CD4-positive, alpha-beta T cell (primary cell): ENCODE data around the gene TARBP2. TPM values are rescaled to one million over a fixed set of nuclear protein-coding genes. Genes with fewer than 3 reads are reported as not detected.

Source experiments
- ATAC-seq: fragments of 200-7000 bp; cut with Tn5 transposase; one replicate; pipeline ENCODE4 v1.10.0; 2022; ENCODE audit warnings: mild to moderate bottlenecking; ENCODE audit not compliant: poor library complexity
- CTCF ChIA-PET: fragments of 350-600 bp; sonication (Branson Sonifier 250); formaldehyde crosslinking; loops from one replicate; lab custom pipeline; 2021; ENCODE audit warnings: antibody characterized with exemption, inconsistent platforms; lab: Charles Lee
- POLR2A ChIA-PET: fragments of 350-600 bp; sonication (Branson Sonifier 250); formaldehyde crosslinking; loops from one replicate; lab custom pipeline; 2021; ENCODE audit warnings: antibody characterized with exemption, inconsistent platforms; lab: Charles Lee
- DNase-seq, 14 experiments: peaks; one replicate each; pipeline ENCODE4 v3.0.0-alpha.2; 2013 to 2020; ENCODE audit warnings: mixed read lengths in 2 of 14
- H3K27ac ChIP-seq, 2 donors: one replicate each; pipeline versions ENCODE4 v1.5.1 to v1.7.0; 2013; ENCODE audit warnings: low read length in 2 of 2, low read depth in 1 of 2, mild to moderate bottlenecking in 1 of 2
- H3K27me3 ChIP-seq, 2 experiments: 1 replicate in 1 of 2; 2 replicates in 1 of 2; pipeline versions ENCODE4 v1.6.1 to v1.7.0; 2013; ENCODE audit warnings: low read length in 2 of 2, control low read depth in 1 of 2, mild to moderate bottlenecking in 1 of 2, moderate library complexity in 1 of 2; ENCODE audit not compliant: insufficient read depth in 2 of 2, control insufficient read depth in 1 of 2
- H3K36me3 ChIP-seq: one replicate; pipeline ENCODE4 v1.6.1; 2013; ENCODE audit warnings: low read length, control low read depth; ENCODE audit not compliant: insufficient read depth
- H3K4me1 ChIP-seq: one replicate; pipeline ENCODE4 v1.6.1; 2013; ENCODE audit warnings: low read length, control low read depth; ENCODE audit not compliant: insufficient read depth
- H3K4me3 ChIP-seq: one replicate; pipeline ENCODE4 v1.5.1; 2013; ENCODE audit warnings: mild to moderate bottlenecking, low read length, moderate library complexity
- H3K9me3 ChIP-seq, 2 experiments: 1 replicate in 1 of 2; 2 replicates in 1 of 2; pipeline versions ENCODE4 v1.6.1 to v1.7.0; 2013; ENCODE audit warnings: low read length in 2 of 2, mild to moderate bottlenecking in 2 of 2, control low read depth in 1 of 2, moderate library complexity in 1 of 2; ENCODE audit not compliant: control insufficient read depth in 1 of 2, insufficient read depth in 1 of 2
- H3K27ac Mint-ChIP-seq: one replicate; pipeline ENCODE4 v1.8.0; 2020; ENCODE audit warnings: mixed read lengths
- H3K27me3 Mint-ChIP-seq: one replicate; pipeline ENCODE4 v1.8.0; 2021; ENCODE audit warnings: mixed read lengths
- H3K36me3 Mint-ChIP-seq: one replicate; pipeline ENCODE4 v1.8.0; 2021; ENCODE audit warnings: low read depth, mixed read lengths
- H3K4me1 Mint-ChIP-seq: one replicate; pipeline ENCODE4 v1.8.0; 2021; ENCODE audit warnings: low read depth, mixed read lengths
- H3K4me3 Mint-ChIP-seq: one replicate; pipeline ENCODE4 v1.8.0; 2020; ENCODE audit warnings: mild to moderate bottlenecking, mixed read lengths
- H3K9me3 Mint-ChIP-seq: one replicate; pipeline ENCODE4 v1.8.0; 2020; ENCODE audit warnings: mixed read lengths
- CTCF ChIP-seq: fragments of 200-600 bp; IDR thresholded peaks from one replicate; pipeline ENCODE4 v1.8.0; 2022; ENCODE audit warnings: antibody characterized with exemption, mild to moderate bottlenecking
- intact Hi-C, 2 experiments: fragments of 100-400 bp; cut with DNase I in 1 of 2; cut with micrococcal nuclease in 1 of 2; formaldehyde crosslinking; loops; one replicate each; pipeline versions ENCODE4 v1.15.1 to v1.9.0; 2023 to 2025; cut with DNase I, micrococcal nuclease
- total RNA-seq, 174 experiments: library from RNA in 2 of 174; stranded (reverse) in 2 of 174; gene quantifications; one replicate each; pipeline ENCODE4 v1.2.3 and lab custom pipeline; 2021 to 2026

TARBP2 gene
- total RNA-seq, 2 experiments from 2014 or later = 21.7 to 22.4 TPM

- Histone ChIP-seq H3K36me3 (peaks cover 99% of the 10 kb centered on the region), H3K9me3 (no peaks in the 10 kb centered on the region), H3K27ac (no peak overlapping the region), H3K27me3 (no peaks in the 10 kb centered on the region), H3K4me1 (peaks cover 8% of the 10 kb centered on the region), H3K4me3 (no peak overlapping the region)
- Mint-ChIP-seq H3K27ac (no peak overlapping the region), H3K9me3 (no peaks in the 10 kb centered on the region), H3K4me3 (no peak overlapping the region), H3K4me1 (peaks cover 52% of the 10 kb centered on the region), H3K27me3 (no peaks in the 10 kb centered on the region), H3K36me3 (peaks cover 100% of the 10 kb centered on the region)
- POLR2A ChIA-PET = no interaction called here
- intact Hi-C loops = no loop called here
- ATAC-seq = no peak
- CTCF ChIA-PET = interaction anchor here (2.7 kb wide), 1 partner anchor 41 kb away, joined by 5 read pairs; no protein-coding TSS in a partner anchor
- no peak for TF ChIP-seq CTCF
- no peak for DNase-seq
Measured at GRCh38 chr12:53467082-53467481, 34.0 kb upstream of the TARBP2 start.

GRCh38 chr12:53467880-53468279, 33.2 kb upstream of the TARBP2 start:
- Mint-ChIP-seq H3K27me3 (no peaks in the 10 kb centered on the region), H3K36me3 (peaks cover 100% of the 10 kb centered on the region), H3K27ac (no peak overlapping the region), H3K4me3 (no peak overlapping the region), H3K4me1 (peaks cover 54% of the 10 kb centered on the region), H3K9me3 (no peaks in the 10 kb centered on the region)
- Histone ChIP-seq H3K4me1 (peaks cover 8% of the 10 kb centered on the region), H3K27ac (no peak overlapping the region), H3K36me3 (peaks cover 99% of the 10 kb centered on the region), H3K27me3 (no peaks in the 10 kb centered on the region), H3K9me3 (no peaks in the 10 kb centered on the region), H3K4me3 (no peak overlapping the region)
- ATAC-seq = no peak
- CTCF ChIA-PET = interaction anchor here (1.0 to 2.7 kb wide), 2 partner anchors 9 to 41 kb away, joined by 5 read pairs; no protein-coding TSS in a partner anchor
- intact Hi-C loops = no loop called here
- TF ChIP-seq CTCF = no peak
- no peak for DNase-seq
- POLR2A ChIA-PET = interaction anchor here (1.5 kb wide), 1 partner anchor 13 kb away, joined by 4 read pairs; no protein-coding TSS in a partner anchor

- Mint-ChIP-seq H3K4me1 (peaks cover 51% of the 10 kb centered on the region), H3K36me3 (peaks cover 100% of the 10 kb centered on the region), H3K4me3 (no peak overlapping the region), H3K27me3 (no peaks in the 10 kb centered on the region), H3K9me3 (no peaks in the 10 kb centered on the region), H3K27ac (no peak overlapping the region)
- ATAC-seq (no peak), DNase-seq (no peak)
- POLR2A ChIA-PET = interaction anchor here (1.5 kb wide), 1 partner anchor 13 kb away, joined by 4 read pairs; no protein-coding TSS in a partner anchor
- TF ChIP-seq CTCF = no peak
- Histone ChIP-seq H3K27me3 (no peaks in the 10 kb centered on the region), H3K4me1 (peaks cover 10% of the 10 kb centered on the region), H3K36me3 (peaks cover 99% of the 10 kb centered on the region), H3K27ac (no peak overlapping the region), H3K4me3 (no peak overlapping the region), H3K9me3 (no peaks in the 10 kb centered on the region)
- CTCF ChIA-PET = interaction anchor here (1.0 to 2.7 kb wide), 2 partner anchors 8 to 40 kb away, joined by 5 read pairs; no protein-coding TSS in a partner anchor
- intact Hi-C loops = no loop called here
Measured at GRCh38 chr12:53468282-53468681, 32.8 kb upstream of the TARBP2 start.
